Measurements from ENCODE around the gene PLEKHG1.

PLEKHG1 gene

DNA sequence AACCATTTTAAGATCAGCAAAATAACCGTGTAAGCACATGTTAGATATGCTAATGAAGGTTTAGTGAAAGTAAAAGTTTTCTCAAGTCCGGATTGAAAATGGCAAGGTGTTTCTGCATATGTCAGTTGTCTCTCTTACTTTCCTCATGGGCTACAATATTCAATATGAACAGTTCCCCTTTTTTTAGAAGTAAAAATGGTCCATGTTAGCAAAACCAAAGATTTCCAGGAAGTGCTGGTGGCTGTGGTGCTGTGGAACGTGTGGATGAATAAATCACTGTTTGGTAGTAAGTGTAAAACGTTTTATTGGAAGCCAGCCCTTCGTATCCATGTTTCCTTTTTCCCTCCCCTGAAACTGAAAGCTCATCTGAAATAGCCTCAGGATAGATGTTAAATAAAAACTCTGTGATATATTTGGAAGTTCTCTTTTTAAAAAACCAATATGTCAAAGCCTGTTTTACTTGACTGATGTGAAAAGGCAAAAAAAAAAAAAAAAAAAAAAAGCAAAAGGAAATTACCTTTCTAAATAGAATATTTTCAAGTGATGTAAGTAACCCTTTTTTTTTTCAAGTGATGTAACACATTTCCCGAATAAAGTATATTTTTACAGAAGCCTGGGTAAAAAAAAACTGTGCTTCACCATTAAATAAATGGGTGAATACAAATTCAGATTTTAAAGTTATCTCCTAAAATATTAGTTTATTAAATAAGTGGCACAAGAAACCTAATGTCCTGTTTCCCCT, 41.9 kb downstream of the PLEKHG1 start:
- no peak for DNase-seq

DNA sequence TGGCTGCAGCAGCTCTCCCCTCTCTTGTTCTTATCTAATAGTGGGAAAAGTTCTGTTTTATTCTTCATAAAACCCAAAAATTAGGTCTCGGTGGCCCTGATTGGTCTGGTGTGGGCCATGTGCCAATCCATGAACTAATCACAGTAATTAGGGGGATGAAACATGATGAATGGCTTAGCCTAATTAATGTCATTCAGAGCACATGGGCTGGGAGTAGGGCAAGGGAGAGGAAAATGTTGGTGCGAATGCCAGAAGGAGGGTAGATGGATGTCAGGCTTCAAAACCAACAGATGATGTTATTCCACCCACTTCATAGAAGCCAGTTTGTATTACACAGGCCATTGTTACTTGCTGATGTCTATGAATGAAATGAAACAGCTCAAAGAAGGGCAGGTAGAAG, 46.5 kb downstream of the PLEKHG1 start:
- no peak for DNase-seq

DNA sequence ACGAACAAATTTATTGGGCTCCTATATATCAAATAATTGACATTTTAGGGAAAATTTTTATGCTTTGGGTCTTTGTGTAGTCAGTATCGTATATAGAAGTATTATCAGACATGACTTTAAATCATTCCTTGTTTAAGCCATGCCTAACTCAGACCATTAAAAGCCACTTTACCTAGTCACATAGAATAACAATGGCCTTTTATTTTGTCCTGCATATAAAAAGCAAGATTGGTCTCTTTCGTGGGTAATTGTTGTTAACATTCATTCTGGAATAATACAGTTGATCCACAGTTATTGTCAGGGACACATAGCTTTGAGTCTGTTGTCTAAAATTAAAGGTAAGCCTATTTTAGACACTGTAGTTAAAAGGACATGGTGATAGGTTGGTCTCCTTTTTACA, 47.4 kb downstream of the PLEKHG1 start:
- no peak for DNase-seq
